GM18873 (cell line): Measurements from ENCODE around the gene TAT.

Experiments
- ATAC-seq: cut with Tn5 transposase; IDR thresholded peaks from one replicate; pipeline ENCODE4 v1.9.1; 2021; ENCODE audit warnings: mild to moderate bottlenecking, moderate library complexity, moderate number of reproducible peaks; ENCODE audit not compliant: unreplicated experiment, low FRiP score

Gene TAT

DNA sequence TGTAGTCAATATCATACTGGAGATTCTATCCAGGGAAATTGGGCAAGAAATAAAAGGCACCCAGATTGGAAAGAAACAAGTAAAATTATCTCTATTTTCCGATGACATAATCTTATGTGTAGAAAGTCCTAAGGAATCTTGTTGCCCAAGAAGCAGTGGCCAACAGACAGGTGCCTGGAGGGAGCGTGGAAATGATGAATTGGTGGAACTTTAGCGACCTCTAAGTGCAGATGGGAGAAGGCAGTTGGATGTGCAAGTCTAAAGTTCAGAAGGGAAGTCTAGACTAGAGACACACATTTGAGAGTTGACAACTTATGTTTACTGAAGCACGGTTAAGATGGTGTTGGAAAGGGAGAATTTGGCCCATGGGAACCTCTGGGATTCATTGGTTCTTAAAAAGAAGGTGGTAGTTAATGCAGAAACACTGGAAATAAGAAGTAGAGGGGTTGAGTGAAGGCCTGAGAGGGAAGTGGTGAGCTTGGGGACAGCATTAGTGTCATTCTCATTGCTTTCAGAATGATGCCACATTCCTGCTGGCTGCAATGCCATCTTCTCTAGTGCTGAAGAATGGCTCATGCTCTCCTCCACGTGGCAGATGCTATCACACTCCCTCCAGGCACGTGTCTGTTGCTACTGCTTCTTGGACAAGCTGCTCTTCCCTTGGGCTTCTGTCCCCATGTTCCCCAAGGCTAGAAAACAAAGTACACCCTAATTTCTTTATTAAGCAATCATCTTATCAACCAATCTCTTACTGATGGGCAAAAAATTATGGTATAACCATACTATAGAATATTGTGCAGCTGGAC is 24.0 kb downstream of the TAT start:
- no peak for ATAC-seq

DNA sequence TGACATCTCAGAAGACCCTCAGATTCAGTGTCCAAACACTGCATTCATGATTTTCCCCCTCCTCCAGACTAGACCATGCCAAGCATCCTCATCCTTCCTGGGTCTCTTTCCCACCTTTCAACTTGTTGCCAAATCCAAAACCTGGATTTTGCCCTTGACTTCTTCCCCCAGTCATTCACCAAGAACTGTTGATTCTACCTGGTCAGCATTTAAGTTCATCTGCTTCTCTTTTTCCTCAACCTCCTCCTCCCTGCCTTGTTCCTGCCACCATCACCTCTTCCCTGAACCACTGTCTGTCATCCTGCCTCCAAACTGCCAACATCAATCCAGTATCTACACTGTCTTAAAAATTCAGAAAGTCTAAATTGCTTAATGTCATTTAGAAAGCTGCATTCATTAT is 29.7 kb downstream of the TAT start:
- no peak for ATAC-seq

DNA sequence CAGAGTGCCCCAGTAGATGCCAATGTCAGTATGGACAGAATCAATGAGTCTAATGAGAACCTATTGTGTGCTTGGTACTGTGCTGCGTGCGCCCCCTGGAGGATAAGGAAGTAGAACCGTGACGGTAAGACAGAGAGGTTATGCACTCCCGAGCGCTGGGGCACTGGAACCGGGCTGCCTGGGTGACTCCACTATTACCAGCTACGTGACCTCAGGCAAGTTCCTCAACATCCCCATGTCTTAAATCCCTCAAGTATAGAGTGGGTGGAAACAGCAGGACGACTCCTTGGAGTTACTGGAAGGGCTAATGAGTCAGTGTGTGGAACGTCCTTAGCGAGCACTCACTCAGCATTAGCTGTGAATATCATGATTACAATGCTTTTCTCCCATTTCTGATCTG is 34.5 kb downstream of the TAT start:
- no peak for ATAC-seq

DNA sequence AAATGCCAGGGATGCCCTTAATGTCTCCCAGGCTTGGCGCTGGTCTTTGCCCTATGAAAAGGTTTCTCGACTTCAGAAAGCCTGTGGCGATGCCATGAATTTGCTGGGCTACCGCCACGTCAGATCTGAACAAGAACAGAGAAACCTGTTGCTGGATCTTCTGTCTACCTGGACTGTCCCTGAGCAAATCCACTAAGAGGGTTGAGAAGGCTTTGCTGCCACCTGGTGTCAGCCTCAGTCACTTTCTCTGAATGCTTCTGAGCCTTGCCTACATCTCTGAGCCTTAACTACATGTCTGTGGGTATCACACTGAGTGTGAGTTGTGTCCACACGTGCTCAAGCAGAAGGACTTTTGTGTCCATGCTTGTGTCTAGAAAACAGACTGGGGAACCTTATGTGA is 39.2 kb downstream of the TAT start:
- ATAC-seq: no peak

DNA sequence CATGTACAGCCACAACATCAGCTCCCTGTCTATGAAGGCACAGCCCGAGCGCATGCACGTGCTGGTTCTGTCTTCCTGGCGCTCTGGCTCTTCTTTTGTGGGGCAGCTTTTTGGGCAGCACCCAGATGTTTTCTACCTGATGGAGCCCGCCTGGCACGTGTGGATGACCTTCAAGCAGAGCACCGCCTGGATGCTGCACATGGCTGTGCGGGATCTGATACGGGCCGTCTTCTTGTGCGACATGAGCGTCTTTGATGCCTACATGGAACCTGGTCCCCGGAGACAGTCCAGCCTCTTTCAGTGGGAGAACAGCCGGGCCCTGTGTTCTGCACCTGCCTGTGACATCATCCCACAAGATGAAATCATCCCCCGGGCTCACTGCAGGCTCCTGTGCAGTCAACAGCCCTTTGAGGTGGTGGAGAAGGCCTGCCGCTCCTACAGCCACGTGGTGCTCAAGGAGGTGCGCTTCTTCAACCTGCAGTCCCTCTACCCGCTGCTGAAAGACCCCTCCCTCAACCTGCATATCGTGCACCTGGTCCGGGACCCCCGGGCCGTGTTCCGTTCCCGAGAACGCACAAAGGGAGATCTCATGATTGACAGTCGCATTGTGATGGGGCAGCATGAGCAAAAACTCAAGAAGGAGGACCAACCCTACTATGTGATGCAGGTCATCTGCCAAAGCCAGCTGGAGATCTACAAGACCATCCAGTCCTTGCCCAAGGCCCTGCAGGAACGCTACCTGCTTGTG is 40.0 kb downstream of the TAT start:
- no peak for ATAC-seq

DNA sequence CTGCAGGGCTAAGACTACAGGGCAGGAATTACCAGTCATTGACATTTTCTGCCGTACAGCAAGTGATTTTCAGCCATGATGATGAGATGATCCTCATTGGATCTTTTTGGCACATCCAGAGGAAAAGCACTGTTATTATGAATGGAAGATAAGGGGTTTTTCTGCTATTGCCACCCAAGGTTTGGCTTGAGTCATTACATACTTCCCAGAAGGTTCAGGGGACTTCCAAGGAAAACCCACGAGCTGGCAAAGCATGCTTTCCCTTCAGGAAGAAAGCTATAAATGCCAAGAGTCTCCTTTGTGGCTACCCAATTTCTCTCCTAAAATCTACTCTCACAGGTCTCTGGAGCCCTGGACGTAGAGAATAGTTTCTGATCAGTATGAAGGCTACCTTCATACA is 44.5 kb downstream of the TAT start:
- no peak for ATAC-seq

DNA sequence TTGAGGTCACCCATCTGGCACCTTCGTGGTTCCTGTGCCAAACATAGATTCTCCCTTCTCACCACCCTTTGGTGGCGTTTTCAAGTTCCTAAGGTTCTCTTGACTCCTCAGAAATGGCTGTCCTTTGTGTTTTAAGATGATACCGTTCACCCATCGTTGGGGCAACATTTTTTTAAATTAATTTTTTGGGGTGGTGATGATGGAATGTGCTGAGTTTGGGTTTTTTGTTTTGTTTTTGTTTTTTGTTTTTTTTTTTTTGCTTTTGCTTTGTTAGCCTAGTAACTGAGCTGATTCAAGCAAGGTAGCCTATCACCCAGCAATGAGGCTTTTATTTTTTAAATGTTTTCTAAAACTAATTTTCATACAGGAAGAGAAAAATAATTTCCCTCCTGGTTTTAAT is 48.0 kb downstream of the TAT start:
- ATAC-seq: no peak

DNA sequence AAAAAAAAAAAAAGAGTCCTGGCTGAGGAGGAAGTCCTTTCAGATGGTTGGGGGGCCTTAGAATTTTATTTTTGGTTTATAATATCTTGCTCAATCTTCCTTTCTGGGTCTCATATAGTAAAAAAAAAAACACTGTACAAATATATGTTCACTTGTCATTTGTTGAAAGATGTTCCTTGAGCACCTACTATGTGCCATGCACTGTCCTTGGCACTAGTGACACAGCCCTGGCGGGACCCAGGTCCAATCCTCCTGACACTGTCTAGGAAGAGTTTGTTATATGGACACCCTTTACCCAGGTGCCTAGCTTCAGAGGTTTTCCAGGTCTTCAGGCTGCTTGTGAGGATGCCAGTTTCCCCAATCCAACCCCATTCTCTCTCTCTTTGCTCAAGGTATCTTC is 48.6 kb downstream of the TAT start:
- ATAC-seq: no peak

DNA sequence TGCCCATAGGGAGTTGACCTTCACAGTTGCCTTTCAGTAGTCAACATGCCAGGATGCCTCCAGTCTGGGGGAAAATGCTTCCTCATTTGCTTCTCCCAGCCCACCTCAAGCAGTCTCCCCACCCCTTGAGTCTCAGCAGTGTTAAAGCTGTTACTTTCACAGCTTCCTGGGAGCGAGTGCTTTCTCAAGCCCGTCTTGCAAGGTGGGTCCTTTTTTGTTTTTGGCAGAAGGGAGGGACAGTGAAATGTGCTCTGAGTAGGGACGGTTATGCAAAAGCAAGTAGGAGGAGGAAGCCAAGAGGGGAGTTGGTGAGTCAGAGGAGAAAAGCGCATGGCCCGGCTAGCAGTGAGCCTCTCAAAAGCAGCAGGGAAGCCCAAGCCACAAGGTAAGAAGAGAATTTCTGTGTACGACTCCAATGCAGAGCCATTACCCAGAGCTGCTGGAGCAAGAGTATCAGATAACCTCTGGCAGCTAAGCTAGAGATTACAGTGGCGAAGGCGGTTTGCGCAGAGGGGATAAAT is 50.7 kb downstream of the TAT start, which contains the start of gene CHST4:
TSS of gene CHST4 (plus strand) at position 316 of the 521 bp plus-strand sequence. CDS start 10,252 bp downstream, outside the sequence.
- ATAC-seq: no peak

DNA sequence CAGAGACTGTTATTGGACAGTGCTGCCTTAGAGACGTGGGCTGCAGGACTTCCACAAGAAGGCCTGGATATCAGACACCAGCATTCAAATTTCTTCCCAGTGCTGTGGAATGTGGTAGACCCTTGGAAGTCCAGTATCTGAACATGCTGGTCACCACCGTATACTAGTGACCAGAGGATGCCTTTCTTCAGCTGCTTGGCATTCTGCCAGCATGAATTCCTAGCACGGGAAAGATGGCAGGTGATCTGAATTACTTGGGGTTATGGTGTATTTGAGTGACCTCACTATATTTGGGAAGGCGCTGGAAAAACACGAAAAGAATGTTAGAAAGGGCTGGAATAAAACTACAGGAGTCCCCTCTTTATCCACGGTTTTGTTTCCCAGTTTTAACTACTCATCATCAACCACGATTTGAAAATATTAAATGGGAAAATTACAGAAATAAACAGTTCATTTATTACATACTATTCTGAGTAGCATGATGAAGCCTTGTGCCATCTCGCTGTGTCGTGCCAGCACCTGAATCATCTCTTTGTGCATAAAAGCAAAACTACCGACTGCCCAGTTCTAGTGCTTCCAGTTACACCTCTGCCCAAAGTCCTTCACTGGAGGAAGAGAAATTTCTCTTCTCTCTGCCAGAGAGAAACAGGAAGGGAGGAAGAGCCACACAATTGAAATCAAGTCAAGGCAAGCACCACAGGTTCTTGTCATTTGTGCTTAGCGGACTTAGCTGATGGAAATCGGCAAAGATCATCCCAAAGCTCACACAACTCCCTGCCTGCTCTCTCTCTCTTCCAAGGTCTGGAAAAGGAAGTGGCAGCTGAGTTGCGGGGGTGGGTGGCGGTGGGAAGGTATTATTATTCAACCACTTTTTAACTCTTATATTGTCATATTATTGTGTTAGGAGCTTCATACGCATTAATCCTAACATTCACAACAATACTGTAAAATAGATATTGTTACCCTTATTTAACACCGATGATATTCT is 52.0 kb downstream of the TAT start:
- ATAC-seq: no peak

DNA sequence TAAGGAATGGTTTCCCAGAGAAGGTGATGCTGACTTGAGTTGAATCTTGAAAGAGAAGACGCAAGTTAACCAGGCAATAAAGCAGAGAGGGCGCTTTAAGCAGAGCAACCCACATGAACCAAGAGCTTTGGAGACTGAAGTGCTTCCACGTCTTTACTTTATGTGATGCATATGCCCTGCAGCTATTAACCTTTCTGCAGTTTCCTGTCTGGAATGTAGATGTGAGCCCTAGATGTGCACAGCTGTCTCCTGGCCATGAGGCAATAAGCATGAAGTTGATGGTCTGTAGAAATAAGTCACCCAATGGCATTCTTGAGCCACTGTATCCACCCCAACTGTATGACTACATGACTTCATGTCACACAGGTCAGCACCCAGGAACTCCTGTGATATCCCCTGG is 56.3 kb downstream of the TAT start:
- no peak for ATAC-seq
